OCI-LY3 (cell line): ENCODE results near the gene MAD1L1.

Source experiments
- H2AFZ ChIP-seq: fragments of 200-600, 300-600 bp; shearing (Covaris generic); 2 replicates; pipeline ENCODE4 v1.6.0; 2014; ENCODE audit warnings: antibody characterized with exemption, low read depth, low read length
- H3K27ac ChIP-seq: fragments of 200-600, 300-600 bp; sonication (generic); 2 replicates; pipeline ENCODE4 v1.5.1; 2014; ENCODE audit warnings: mild to moderate bottlenecking, low read length, moderate library complexity, mixed read lengths
- H3K27me3 ChIP-seq: fragments of 200-600, 300-600 bp; sonication (generic); 2 replicates; pipeline ENCODE4 v1.6.1; 2014; ENCODE audit warnings: low read depth, low read length, mixed read lengths
- H3K36me3 ChIP-seq: fragments of 200-600, 300-600 bp; sonication (generic); replicated peaks from 2 replicates; pipeline ENCODE3; 2014; ENCODE audit warnings: low read depth, low read length, mixed read lengths
- H3K4me1 ChIP-seq: fragments of 300-600, 200-600 bp; sonication (generic); 2 replicates; pipeline ENCODE4 v1.6.1; 2014; ENCODE audit warnings: low read length, mixed read lengths
- H3K4me2 ChIP-seq: fragments of 200-600, 300-600 bp; sonication (generic); 2 replicates; pipeline ENCODE4 v1.6.1; 2014; ENCODE audit warnings: low read length, mixed read lengths
- H3K4me3 ChIP-seq: fragments of 300-600, 200-600 bp; sonication (generic); 2 replicates; pipeline ENCODE4 v1.5.1; 2014; ENCODE audit warnings: antibody characterized with exemption, mild to moderate bottlenecking, low read length, moderate library complexity
- H3K79me2 ChIP-seq: fragments of 300-600, 200-600 bp; shearing (Covaris generic); 2 replicates; pipeline ENCODE4 v1.6.1; 2014; ENCODE audit warnings: mild to moderate bottlenecking, low read length, mixed read lengths
- H3K9ac ChIP-seq: fragments of 300-600, 200-600 bp; shearing (Covaris generic); 2 replicates; pipeline ENCODE4 v1.6.0; 2014; ENCODE audit warnings: mild to moderate bottlenecking, low read length, moderate library complexity
- H3K9me3 ChIP-seq: fragments of 200-600, 300-600 bp; shearing (Covaris generic); 2 replicates; pipeline ENCODE4 v1.6.1; 2014; ENCODE audit warnings: low read length, mixed read lengths; ENCODE audit not compliant: insufficient read depth
- H4K20me1 ChIP-seq: fragments of 200-600, 300-600 bp; sonication (generic); 2 replicates; pipeline ENCODE4 v1.6.1; 2016; ENCODE audit warnings: low read length, mixed read lengths; ENCODE audit not compliant: insufficient read depth
- CTCF ChIP-seq: fragments of 200-600, 300-600 bp; sonication (generic); IDR thresholded peaks from 2 replicates; pipeline ENCODE4 v1.5.1; 2014; ENCODE audit warnings: antibody characterized with exemption, low read length, low read depth
- EZH2phosphoT487 ChIP-seq: fragments of 200-600 bp; shearing (Covaris generic); IDR thresholded peaks from 2 replicates; pipeline ENCODE4 v1.6.1; 2018; ENCODE audit warnings: antibody characterized with exemption, mixed run types, low read depth

The MAD1L1 gene

GRCh38 chr7:2116989-2117591 is 115.7 kb downstream of the MAD1L1 start:
- Histone ChIP-seq H2AFZ (no peak overlapping the region), H3K9me3 (no peaks in the 10 kb centered on the region), H3K27me3 (no peaks in the 10 kb centered on the region), H4K20me1 (no peaks in the 10 kb centered on the region), H3K79me2 (no peaks in the 10 kb centered on the region), H3K36me3 (peaks cover 3% of the 10 kb centered on the region), H3K4me1 (no peaks in the 10 kb centered on the region), H3K4me2 (no peak overlapping the region), H3K9ac (no peak overlapping the region), H3K4me3 (no peak overlapping the region), H3K27ac (no peak overlapping the region)
- no peak for TF ChIP-seq EZH2phosphoT487
- no peak for TF ChIP-seq CTCF

DNA sequence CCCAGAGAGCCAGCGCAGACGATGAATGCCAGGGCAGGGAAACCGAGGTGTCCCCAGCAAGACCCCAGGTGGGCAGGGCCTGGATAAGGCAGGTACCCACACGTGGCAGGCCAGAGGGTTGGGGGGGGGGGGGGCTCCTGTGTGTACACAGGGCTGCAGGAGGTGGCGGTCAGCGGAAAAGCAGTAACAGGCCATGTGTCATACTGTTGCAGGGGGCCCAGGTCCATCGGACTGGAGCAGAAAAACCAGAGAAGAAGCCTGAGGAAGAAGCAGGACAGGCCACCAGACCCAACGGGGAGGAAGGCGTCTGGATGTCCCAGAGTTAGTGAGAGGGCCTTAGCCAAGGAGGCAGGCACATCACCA is 116.3 kb downstream of the MAD1L1 start:
- Histone ChIP-seq H3K4me3 (no peak overlapping the region), H3K9me3 (no peaks in the 10 kb centered on the region), H3K9ac (no peak overlapping the region), H4K20me1 (no peaks in the 10 kb centered on the region), H3K36me3 (peaks cover 3% of the 10 kb centered on the region), H3K4me2 (no peak overlapping the region), H3K4me1 (no peaks in the 10 kb centered on the region), H3K27ac (no peak overlapping the region), H3K27me3 (no peaks in the 10 kb centered on the region), H3K79me2 (no peaks in the 10 kb centered on the region), H2AFZ (no peak overlapping the region)
- TF ChIP-seq EZH2phosphoT487 (no peak), CTCF (no peak)

DNA sequence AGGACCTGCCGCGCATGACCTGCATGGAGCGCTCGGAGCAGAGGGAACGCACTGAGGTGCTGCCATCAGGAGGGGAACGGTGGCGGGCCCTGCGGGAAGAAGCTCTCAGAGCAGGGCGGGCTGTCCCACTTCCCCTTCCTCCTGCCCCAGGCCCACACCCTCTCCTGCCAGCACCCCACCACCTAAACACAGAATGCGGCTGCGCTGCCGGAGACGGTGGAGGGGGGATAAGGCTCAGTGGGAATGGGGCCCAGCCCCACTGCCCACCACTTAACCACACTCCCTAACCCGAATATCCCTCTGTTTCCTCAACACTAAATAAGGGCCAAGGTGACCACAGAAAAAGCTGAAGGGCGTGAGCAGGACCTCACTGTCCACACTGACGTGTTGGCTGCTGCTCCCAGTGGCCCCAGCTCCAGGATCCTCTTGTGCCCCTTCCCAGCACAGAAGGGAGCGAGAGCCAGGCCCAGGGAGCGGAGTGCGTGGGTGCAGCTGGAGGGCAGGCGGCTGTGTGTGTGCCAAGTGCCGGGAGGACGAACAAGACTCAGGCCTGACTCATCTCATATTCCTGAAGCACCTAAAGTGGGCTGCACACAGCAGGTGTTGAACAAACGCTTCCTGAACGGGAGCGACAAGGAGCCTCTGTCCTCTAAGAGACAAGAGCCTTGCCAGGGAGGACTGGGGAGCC is 116.8 kb downstream of the MAD1L1 start:
- Histone ChIP-seq H3K9ac (no peak overlapping the region), H3K27me3 (no peaks in the 10 kb centered on the region), H3K36me3 (peaks cover 3% of the 10 kb centered on the region), H2AFZ (no peak overlapping the region), H3K79me2 (no peaks in the 10 kb centered on the region), H3K9me3 (no peaks in the 10 kb centered on the region), H4K20me1 (no peaks in the 10 kb centered on the region), H3K4me3 (no peak overlapping the region), H3K4me2 (no peak overlapping the region), H3K4me1 (no peaks in the 10 kb centered on the region), H3K27ac (no peak overlapping the region)
- TF ChIP-seq EZH2phosphoT487 (no peak), CTCF (no peak)

DNA sequence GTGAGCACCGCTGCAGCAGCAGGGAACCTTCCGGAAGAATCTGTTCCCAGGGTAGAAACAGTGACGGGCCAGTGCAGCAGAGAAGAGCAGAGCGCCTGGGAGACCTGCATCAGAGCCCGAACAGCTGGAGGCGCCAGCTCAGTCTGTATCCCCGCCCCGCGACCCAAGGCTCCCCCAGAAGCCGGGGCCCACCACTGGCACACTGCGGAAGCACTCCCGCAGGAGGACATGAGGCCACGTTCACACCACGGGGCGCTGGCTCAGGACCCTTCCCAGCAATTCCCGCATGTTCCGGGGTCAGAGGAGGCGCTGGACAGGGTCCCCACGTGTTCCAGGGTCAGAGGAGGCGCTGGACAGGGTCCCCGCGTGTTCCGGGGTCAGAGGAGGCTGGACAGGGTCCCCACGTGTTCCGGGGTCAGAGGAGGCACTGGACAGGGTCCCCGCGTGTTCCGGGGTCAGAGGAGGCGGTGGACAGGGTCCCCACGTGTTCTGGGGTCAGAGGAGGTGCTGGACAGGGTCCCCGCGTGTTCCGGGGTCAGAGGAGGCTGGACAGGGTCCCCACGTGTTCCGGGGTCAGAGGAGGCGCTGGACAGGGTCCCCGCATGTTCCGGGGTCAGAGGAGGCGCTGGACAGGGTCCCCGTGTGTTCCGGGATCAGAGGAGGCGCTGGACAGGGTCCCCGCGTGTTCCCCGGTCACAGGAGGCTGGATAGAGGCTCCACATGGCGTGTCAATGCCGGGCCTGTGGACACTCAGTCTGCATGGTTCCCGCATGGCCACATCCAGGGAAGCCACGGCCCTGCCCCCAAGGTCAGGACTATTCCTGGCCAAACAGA is 117.6 kb downstream of the MAD1L1 start:
- Histone ChIP-seq H3K36me3 (peaks cover 3% of the 10 kb centered on the region), H4K20me1 (no peaks in the 10 kb centered on the region), H3K27me3 (no peaks in the 10 kb centered on the region), H2AFZ (no peak overlapping the region), H3K4me1 (no peaks in the 10 kb centered on the region), H3K9ac (no peak overlapping the region), H3K27ac (no peak overlapping the region), H3K4me2 (no peak overlapping the region), H3K4me3 (no peak overlapping the region), H3K79me2 (no peaks in the 10 kb centered on the region), H3K9me3 (no peaks in the 10 kb centered on the region)
- TF ChIP-seq CTCF (no peak), EZH2phosphoT487 (no peak)
